ENCODE measurements around the gene IFFO2. TPM values are rescaled to one million over a fixed set of nuclear protein-coding genes. Genes with fewer than 3 reads are reported as not detected.

IFFO2 gene
- total RNA-seq, 2 donors from 2014 or later = 4.6 to 6.4 TPM

DNA sequence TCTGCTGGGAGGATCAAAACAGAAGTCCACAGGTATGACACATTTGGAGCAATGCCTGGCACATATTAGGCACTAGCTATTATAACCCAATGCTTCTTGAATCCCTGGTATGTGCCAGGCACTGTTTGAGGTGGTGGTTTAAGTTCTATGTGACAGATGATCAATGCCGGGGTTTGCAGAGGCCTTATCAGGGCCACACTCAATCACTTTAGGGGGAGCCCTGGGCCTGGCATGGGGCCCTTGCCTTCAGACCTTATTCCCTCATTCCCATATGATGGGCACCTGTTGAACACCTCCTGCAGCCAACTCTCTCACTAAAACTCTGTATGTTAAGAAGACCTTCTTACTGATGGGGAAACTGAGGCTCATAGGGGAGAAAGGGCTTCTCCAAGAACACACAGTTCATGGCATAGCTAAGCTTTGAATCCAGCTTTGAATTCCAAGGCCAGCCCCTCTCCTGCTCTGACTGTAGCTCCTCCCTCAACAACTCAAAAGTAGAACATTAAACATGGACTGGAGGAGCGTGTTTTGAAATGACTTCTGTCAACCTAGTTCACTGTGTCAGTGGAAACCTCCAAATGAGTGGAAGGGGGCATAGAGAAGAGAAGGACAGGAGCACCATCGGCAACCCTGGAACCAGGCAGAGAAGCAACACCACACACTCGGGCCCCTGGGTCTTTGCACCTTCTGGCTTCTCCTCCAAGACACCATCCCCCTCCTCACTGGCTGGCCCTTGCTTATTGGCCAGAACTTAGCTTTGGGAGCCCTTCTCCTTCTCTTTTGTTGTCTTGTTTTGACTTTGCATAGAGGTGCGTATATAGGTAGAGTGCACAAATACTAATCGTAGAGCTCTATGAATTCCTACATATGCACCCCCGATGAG is 6.6 kb upstream of the IFFO2 start:
- 89 to 100% methylated on average over 2 to 7 of the region's 7 CpGs for WGBS, 2 experiments (ENCODE audit: insufficient coverage in 1 of 2, insufficient read length in 1 of 2)

DNA sequence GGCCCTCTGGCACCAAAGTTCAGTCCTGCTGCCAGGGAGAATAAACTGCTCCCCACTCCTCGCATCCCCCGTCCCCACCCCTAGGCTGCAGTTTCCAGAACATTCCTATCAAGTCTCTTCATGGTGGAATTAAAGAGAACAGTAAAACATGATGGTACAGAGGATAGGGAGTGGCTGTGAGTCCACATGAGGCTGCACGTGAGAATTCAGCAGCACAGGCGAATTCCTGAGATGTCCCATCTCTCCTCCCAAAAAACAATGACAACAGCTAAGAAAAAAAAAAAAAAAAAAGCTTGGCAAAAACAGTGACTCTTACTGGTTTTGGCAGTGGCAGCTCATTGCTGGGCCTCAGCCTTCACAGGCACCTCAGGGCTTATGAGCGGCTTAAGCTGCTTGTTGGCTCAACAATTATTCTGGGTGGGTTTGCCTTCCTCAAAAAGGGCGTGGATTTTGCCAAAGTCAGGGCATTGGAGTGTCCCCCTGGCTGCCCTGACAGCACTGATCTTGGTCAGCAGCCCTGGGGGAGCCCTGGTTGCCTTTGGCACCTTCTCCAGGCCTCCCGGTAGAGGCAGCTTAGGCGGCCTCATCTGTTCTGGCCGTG is 5.7 kb upstream of the IFFO2 start:
- Histone ChIP-seq H3K4me1 (ENCODE audit: control insufficient read depth, insufficient read depth, low read length) (no peaks in the 10 kb centered on the region), H3K9me3 (ENCODE audit: control insufficient read depth, low read length) (no peaks in the 10 kb centered on the region), H3K36me3 (ENCODE audit: control insufficient read depth, insufficient read depth, low read length) (no peaks in the 10 kb centered on the region), H3K27ac (ENCODE audit: low read depth, low read length) (no peak overlapping the region), H3K4me3 (ENCODE audit: low read length) (no peak overlapping the region), H3K27me3 (ENCODE audit: control insufficient read depth, insufficient read depth, low read length, poor library complexity, severe bottlenecking) (peaks cover 37% of the 10 kb centered on the region), H3K9ac (ENCODE audit: extremely low read depth, low read length, poor library complexity, severe bottlenecking) (no peak overlapping the region)
- H3K4me3 Mint-ChIP-seq = no peak overlapping the region
- H3K27ac Mint-ChIP-seq = no peak overlapping the region
- TF ChIP-seq, protein P1, sequence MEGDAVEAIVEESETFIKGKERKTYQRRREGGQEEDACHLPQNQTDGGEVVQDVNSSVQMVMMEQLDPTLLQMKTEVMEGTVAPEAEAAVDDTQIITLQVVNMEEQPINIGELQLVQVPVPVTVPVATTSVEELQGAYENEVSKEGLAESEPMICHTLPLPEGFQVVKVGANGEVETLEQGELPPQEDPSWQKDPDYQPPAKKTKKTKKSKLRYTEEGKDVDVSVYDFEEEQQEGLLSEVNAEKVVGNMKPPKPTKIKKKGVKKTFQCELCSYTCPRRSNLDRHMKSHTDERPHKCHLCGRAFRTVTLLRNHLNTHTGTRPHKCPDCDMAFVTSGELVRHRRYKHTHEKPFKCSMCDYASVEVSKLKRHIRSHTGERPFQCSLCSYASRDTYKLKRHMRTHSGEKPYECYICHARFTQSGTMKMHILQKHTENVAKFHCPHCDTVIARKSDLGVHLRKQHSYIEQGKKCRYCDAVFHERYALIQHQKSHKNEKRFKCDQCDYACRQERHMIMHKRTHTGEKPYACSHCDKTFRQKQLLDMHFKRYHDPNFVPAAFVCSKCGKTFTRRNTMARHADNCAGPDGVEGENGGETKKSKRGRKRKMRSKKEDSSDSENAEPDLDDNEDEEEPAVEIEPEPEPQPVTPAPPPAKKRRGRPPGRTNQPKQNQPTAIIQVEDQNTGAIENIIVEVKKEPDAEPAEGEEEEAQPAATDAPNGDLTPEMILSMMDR (conservative IDR thresholded peaks at IDR 0.05) = no peak
- no peaks in the 10 kb centered on the region for H3K9me3 Mint-ChIP-seq
- no peak for DNase-seq
- H3K4me1 Mint-ChIP-seq = peaks cover 12% of the 10 kb centered on the region
- peaks cover 36% of the 10 kb centered on the region for H3K27me3 Mint-ChIP-seq (ENCODE audit: insufficient read depth)
- H3K36me3 Mint-ChIP-seq (ENCODE audit: low read depth) = no peaks in the 10 kb centered on the region
- 90 to 94% methylated on average over 3 to 9 of the region's 9 CpGs for WGBS, 2 experiments (ENCODE audit: insufficient coverage in 1 of 2, insufficient read length in 1 of 2)

More for the DNA sequence above, 6.6 kb upstream of the IFFO2 start:
- H3K4me1 Mint-ChIP-seq = peaks cover 10% of the 10 kb centered on the region
- Histone ChIP-seq H3K4me3 (ENCODE audit: low read length) (no peak overlapping the region), H3K27me3 (ENCODE audit: control insufficient read depth, insufficient read depth, low read length, poor library complexity, severe bottlenecking) (peaks cover 28% of the 10 kb centered on the region), H3K4me1 (ENCODE audit: control insufficient read depth, insufficient read depth, low read length) (no peaks in the 10 kb centered on the region), H3K9ac (ENCODE audit: extremely low read depth, low read length, poor library complexity, severe bottlenecking) (no peak overlapping the region), H3K27ac (ENCODE audit: low read depth, low read length) (no peak overlapping the region), H3K9me3 (ENCODE audit: control insufficient read depth, low read length) (no peaks in the 10 kb centered on the region), H3K36me3 (ENCODE audit: control insufficient read depth, insufficient read depth, low read length) (no peaks in the 10 kb centered on the region)
- H3K36me3 Mint-ChIP-seq (ENCODE audit: low read depth) = no peaks in the 10 kb centered on the region
- no peak overlapping the region for H3K27ac Mint-ChIP-seq
- no peaks in the 10 kb centered on the region for H3K9me3 Mint-ChIP-seq
- H3K4me3 Mint-ChIP-seq = no peak overlapping the region
- TF ChIP-seq, protein P1 (conservative IDR thresholded peaks at IDR 0.05) = no peak
- no peak for DNase-seq
- peaks cover 27% of the 10 kb centered on the region for H3K27me3 Mint-ChIP-seq (ENCODE audit: insufficient read depth)

DNA sequence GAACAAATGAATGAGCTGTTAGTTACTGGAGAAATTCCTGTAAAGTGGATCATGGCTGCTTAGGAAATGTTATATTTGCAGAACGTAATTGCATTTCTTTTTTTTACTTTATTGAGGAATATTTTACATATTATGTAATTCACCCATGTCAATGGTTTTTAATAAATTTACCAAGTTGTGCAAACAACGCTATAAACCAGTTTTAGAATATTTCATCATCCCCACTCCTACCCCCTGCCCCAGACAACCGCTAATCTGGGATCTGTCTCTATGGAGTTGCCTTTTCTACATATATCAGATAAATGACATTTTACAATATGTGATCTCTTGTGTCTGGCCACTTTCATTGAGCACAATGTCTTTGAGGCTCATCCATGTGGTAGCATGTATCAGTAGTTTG is 4.3 kb upstream of the IFFO2 start:
- no peak overlapping the region for H3K9ac ChIP-seq (ENCODE audit: extremely low read depth, low read length, poor library complexity, severe bottlenecking)
- H3K4me3 ChIP-seq (ENCODE audit: low read length) = no peak overlapping the region
- no peak overlapping the region for H3K27ac ChIP-seq (ENCODE audit: low read depth, low read length)
- no peak for DNase-seq
- TF ChIP-seq, protein P1 (conservative IDR thresholded peaks at IDR 0.05) = no peak
- Mint-ChIP-seq H3K4me1 (peaks cover 10% of the 10 kb centered on the region), H3K27me3 (ENCODE audit: insufficient read depth) (peaks cover 36% of the 10 kb centered on the region), H3K9me3 (no peaks in the 10 kb centered on the region), H3K27ac (no peak overlapping the region), H3K4me3 (no peak overlapping the region), H3K36me3 (ENCODE audit: low read depth) (no peaks in the 10 kb centered on the region)
- H3K27me3 ChIP-seq (ENCODE audit: control insufficient read depth, insufficient read depth, low read length, poor library complexity, severe bottlenecking) = peaks cover 40% of the 10 kb centered on the region
- WGBS, 2 experiments (ENCODE audit: insufficient coverage in 1 of 2, insufficient read length in 1 of 2) = 81 to 100% methylated on average over 1 to 2 of the region's 3 CpGs
- no peaks in the 10 kb centered on the region for H3K4me1 ChIP-seq (ENCODE audit: control insufficient read depth, insufficient read depth, low read length)
- H3K9me3 ChIP-seq (ENCODE audit: control insufficient read depth, low read length) = no peaks in the 10 kb centered on the region
- no peaks in the 10 kb centered on the region for H3K36me3 ChIP-seq (ENCODE audit: control insufficient read depth, insufficient read depth, low read length)

All from endodermal cell (in vitro differentiated cells).